HTR-8/SVneo (cell line): ENCODE results near the gene KLF11.

ENCODE experiments used
- DNase-seq: peaks from one replicate; pipeline ENCODE4 v3.0.0; 2011; ENCODE audit warnings: low spot score, mixed read lengths; ENCODE audit not compliant: insufficient read length
- FAIRE-seq: peaks from 2 replicates; lab custom pipeline; 2011; peaks lifted over from hg19 to GRCh38; lab: Jason Lieb, UNC

Gene KLF11

DNA sequence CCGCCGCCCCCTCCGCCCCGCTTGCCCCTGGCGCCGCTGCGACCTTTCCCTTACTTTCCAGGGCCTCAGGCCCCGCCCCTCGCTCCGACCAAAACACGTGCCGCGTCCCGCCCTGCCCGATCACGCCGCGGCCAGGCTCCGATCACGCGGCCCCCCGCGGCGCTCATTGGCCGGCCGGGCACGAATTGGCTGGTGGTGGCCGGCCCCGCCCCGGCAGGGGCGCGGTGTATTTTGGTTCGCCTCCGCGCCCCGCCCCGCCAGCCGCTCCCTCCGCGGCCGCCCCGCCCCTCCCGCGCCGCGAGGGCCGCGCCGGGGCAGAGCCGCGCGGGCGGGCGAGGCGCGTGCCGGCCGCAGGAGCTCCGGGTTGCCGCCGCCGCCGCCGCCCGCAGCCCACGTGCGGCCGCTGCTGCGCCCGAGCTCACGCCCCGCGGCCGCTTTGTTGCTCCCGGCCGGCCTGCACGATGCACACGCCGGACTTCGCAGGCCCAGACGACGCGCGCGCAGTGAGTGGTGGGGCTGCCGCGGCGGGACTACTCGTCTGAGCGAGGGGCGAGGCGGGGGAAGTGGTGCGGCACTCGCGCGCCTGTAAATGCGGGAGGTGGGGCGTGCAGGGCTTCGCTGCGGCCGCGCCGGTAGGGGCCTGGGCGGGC, at the start of gene KLF11:
KLF11 (plus strand) TSS at position 295 of the 650 bp plus-strand sequence; CDS start at position 462, 167 bp downstream.
- DNase-seq (peak; percentile 81), FAIRE-seq (peak; percentile 74)

DNA sequence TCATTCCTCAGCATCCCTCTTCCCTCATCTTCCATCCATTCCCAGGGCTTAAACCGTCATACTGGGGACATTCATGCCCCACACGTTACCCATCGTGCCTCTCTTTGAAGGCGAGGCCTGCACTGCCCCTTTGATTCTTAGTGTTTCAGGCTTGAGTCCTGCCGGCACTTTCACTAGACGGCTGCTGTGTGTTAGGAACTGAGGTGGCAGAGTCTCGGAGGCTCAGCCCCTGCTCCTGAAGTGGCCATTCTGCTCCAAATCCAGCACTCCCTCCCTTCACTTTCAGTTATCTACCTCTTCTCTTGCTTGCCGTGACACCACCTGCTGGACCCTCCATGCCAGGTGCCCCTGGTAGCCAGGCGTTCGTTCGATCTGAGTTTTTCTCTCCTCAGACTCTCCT, 48.9 kb upstream of the KLF11 start:
- DNase-seq (no peak), FAIRE-seq (no peak)

DNA sequence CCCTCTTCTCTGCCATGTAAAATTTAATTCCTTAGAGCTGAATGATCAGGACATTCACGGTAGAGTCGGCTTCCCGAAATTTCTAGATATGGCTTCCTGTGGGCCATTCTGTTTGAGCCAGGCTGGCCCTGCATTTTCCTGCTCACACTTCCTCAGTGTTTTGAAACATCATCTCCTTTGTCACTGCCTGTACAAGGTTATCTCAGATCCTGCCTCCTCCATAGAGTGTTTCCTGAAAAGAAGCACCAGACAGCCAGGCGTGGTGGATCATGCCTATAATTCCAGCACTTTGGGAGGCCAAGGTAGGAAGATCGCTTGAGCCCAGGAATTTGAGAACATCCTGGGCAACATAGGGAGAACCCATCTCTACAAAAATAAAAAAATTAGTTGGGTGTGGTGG, 48.3 kb upstream of the KLF11 start:
- DNase-seq = no peak
- FAIRE-seq = no peak

DNA sequence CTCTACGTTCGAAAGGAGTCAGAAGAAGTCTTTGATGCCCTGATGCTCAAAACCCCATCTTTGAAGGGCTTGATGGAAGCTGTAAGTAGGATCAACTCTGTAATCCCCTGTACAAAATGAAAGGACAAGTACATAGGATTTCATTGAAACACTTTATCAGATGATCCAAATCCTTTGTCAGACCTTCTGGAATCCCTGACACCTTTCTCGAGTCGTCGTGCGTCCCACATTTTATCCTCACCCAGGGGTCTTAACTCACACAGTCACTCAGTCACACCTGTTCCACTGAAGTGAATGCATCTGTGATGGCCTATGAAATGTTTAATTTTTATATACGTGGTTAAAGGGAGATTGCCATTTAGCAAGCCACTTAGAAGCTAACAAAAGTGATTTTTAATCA, 47.0 kb upstream of the KLF11 start:
- DNase-seq (no peak), FAIRE-seq (no peak)

DNA sequence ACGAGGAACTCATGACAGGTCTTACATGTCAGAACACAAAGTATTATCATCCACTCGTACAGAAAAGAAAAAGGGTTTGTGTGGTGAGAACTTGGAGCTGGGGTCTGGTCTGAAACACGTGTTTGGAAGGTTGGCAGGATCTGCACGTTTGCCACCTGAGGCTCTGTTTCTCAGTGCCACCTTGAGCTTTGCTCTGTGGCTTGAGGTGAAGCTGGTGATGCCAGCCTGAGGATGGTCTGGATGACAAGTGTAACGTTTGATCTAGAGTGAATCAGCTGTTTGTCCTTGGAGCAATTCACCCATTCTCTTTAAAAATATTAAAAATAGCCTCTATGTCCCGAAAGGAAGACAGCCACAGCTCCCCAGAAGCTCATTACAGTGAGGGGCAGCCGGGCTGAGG, 45.4 kb upstream of the KLF11 start:
- FAIRE-seq (no peak), DNase-seq (no peak)

DNA sequence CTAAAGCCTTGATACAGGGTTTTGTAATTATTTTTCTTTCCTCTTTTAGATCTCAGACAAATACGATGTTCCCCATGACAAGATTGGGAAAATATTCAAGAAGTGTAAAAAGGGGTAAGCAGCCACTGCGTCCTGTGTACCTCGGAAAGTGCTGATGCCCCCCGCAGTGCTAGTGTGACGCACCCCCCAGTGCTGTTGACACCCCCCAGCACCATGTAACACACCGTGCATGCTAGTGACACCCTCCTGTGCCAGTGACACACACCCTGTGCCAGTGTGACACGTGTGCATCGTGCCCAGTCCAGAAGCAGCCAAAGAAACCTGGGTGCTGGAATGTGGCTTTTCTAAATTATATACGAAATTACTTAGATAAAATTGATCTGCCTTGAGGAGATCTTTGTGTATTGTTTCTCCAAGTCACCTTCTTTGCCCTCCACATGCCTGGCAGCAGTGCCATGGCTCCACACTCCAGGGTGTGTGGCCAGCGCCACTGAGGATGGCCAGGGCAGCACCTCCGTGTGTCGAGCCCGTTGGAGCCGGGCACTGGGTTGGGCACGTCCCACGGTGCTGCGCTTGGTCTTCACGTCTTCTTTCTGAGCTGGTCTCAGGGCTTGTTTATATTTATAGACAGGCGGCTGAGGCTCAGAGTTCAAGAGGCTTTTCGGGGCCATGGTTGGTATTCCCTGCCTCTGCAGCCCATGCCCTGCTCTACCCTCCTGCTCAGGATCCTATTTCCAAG, 44.3 kb upstream of the KLF11 start:
- FAIRE-seq (no peak), DNase-seq (no peak)

DNA sequence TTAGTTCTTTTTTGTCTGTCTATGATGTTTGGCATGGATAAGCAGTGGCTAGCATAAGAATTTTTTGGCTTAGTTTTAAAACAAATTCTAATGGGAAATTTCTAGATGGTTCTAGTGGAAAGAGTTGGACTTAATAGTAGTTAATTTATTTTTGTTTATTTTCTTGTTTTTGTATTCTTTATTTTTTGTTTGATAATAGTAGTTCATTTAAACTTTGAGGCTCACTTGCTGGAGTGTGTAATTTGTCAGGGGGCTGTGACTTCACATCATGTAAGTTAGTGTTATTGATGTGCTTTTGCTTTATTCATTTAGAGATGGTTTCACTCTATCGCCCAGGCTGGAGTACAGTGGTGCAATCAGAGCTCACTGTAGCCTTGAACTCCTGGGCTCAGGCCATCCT, 43.7 kb upstream of the KLF11 start:
- DNase-seq = no peak
- no peak for FAIRE-seq

DNA sequence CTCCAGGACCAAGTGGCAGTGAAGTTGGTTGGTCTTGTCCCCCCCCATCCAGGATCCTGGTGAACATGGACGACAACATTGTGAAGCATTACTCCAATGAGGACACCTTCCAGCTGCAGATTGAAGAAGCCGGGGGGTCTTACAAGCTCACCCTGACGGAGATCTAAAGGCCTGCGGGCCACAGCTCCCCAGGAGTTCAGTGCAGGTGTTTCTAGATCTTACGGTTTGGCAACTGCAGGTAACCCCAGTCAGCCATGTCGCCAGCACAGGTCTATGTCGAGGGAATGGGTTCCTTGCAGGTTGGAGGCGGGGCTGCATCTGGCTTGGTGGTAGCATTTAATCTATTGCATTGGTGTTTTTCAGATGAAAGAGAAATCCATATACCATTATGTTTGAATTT, 42.8 kb upstream of the KLF11 start:
- DNase-seq = no peak
- FAIRE-seq = no peak

DNA sequence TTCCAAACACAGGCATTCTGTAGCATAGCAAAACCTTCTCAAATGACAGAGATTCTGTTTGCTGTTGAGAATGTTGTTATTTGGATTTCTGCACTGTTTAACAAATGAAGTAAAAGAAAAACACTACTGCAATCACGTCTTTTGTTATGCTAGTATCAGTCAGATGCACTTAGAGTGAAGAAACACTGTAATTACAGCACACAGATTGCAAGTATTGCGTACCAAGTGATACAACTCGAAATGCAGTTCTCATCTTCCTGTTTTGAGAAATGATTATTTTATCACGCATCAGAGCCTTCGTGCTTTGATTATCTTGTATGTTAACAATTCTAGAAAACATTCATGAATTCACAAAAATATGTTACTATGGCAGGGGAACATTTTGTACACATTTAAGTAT, 41.8 kb upstream of the KLF11 start:
- DNase-seq (no peak), FAIRE-seq (no peak)

DNA sequence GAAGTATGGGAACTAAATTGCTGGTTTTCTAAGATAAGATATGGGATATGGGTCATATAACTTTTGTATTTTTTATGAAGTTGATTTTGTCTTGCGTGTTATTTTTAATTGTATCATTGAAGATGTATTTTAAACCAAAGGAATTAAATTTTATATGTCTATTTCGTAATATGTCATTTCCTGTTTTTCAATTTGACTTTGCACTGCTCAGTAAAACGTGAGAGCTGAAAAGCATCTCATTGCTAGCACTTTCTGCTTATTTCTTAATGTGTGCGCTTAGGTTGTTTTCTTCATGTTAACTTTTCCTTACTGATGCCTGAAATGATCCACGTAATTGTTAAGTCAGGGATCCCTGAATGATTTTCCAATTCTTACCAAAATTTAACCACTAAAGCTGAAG, 41.2 kb upstream of the KLF11 start:
- DNase-seq = no peak
- no peak for FAIRE-seq

DNA sequence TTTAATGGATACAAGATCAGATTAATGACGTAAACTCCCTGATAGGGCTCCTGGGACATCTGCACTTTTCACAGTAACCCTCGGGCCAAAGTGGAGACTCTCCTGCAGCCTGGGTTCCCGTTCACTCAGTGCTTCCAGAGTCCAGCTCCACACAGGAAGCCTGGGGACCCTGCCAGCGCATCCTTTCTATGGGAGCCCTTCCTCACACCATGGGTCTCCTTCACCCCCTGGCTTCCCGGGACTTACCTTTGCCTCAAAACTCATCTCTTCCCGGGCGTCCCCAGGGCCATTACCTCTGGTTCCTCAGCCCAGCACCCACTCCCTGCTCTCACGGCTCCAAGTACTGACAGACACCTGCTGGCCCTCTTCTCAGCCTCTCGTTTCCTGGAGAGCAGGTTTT, 40.7 kb upstream of the KLF11 start:
- DNase-seq = no peak
- FAIRE-seq = no peak

DNA sequence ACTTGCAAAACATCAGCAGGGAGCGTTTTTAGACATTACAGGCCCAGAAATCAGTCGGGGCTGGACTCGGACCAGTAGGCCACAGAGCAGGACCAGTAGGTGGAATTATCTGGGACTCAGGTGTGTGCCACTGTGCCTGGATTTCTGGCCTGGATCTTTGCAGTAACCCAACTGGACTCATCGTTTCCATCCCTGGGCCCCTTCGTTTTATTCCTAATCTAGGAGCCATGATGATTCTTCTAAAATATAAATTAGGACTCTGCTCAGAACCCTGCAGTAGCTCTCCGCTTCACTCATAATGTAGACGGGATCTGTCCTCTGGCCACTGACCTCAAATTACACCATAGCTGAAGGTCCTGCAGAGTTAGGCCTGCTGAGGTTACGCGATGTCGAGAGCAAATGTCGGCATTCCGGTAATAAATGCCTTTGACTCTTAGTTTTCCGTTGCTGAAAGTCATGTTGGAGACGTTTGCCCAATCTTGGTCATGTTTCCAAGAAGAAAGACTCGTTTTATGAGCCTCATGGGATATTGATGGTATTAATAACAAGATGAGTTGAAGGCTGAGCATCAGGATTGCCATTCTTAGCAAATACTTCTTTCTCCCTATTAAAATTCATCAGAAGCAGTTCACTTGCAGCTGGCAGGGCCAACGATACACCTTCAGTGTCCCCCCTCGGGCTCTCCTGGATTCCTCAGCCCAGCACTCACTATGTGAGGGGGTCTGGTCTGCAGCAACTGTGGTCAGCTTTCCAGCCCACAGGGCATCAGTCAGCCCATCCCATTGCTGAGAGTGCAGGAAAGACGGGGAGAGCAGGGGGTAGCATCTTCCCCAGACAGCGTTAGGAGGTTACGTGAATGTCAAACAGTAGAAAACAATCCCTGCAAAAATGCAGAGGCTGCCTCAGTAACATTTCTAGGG, 39.9 kb upstream of the KLF11 start:
- no peak for DNase-seq
- FAIRE-seq = no peak

DNA sequence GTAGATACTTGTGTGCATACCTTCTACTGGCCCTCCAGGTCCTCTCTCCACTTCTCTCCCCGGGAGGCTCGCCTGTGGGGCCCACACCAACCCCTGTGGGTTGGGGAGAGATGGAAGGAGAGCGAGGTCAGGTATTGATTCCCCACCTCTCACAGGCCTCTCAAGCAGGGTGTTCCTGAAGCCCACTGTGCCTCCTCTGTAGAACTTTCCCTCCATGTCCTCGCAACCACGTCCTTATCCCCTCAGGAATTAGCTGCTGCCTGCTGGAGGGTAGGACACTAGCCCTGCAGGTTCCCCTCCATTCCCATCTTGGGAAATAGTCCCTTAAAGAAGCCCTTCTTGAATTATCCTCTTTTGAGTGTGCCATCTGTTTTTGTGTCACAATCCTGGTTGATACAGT, 38.9 kb upstream of the KLF11 start:
- FAIRE-seq (no peak), DNase-seq (no peak)

DNA sequence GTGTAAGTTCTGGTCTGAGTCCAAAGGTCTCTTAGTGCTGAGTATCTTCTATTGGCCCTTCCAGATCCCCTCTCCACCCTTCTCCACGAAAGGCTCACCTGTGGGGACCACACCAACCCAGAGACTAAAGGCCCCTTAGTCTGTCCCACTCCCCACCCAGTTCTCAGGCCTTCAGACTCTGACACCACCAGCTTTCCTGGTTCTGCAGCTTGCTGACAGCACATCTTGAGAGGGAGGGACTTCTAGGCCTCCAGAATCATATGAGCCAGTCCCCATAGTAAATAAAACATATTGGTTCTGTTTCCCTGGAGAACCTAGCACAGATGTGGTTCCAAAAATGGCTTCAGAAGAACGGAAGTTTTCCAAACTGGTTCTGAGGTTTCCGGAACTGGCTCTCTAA, 38.5 kb upstream of the KLF11 start:
- DNase-seq (no peak), FAIRE-seq (no peak)

DNA sequence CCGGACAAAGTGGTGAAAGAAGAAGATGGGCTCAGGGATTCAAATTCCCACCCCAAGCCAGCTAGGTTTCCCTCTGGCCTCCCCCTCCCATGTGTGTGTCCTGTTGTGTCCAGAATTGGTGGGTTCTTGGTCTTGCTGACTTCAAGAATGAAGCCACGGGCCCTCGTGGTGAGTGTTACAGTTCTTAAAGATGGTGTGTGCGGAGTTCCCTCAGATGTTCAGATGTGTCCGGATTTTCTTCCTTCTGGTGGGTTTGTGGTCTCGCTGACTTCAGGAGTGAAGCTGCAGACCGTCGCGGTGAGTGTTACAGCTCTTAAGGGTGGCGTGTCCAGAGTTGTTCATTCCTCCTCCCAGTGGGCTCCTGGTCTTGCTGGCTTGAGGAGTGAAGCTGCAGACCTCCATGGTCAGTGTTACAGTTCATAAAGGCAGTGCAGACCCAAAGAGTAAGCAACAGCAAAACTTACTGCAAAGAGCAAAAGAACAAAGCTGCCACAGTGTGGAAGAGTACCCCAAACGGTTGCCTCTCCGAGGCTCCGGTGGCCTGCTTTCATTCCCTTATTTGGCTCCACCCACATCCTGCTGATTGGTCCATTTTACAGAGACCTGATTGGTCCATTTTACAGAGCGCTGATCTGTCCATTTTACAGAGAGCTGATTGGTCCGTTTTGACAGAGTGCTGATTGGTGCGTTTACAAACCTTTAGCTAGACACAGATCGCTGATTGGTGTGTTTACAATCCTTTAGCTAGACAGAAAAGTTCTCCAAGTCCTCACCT, 37.7 kb upstream of the KLF11 start:
- FAIRE-seq = no peak
- no peak for DNase-seq

DNA sequence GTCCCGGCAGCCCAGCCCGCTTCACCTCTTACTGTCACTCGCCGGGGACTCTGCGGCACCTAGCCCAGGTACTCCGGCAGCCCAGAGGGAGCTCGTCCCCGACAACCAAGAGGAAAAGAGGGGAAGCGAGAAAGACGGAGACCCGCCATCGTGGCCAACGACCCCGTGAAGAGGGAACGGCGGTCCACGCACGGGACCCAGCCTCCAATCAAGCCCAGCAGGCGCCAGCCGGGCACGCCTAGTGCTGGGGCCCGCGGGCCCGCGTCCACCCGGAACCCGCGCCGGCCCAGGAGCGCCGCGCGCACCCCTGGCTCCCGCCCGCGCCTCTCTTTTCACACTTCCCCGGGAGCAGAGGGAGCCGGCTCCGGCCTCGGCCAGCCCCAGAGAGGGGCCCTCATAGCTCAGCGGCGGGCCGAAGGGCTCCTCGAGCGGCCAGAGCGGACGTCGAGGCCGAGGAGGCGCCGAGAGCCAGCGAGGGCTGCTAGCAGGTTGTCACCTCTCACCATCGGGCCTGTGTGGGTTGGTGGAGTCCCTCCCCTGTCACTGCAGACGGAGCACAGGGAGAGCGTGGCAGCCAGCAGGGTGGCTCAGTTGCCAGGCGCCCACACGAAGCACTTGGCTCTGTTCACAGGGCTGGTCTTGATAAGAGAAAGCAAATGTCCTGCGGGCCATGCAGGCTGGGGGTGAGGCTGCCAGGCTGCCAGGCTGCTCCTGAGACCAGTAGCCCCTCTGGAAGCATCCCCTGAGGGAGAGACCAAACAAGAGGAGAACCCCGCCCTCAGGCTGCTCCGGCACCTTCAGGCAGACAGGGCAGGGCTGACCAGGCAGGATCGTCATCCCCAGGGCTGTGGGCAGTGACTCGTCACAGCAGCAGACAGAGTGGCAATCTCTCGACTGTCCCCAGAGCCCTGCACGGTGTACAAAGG, 36.9 kb upstream of the KLF11 start:
- no peak for DNase-seq
- FAIRE-seq = no peak

DNA sequence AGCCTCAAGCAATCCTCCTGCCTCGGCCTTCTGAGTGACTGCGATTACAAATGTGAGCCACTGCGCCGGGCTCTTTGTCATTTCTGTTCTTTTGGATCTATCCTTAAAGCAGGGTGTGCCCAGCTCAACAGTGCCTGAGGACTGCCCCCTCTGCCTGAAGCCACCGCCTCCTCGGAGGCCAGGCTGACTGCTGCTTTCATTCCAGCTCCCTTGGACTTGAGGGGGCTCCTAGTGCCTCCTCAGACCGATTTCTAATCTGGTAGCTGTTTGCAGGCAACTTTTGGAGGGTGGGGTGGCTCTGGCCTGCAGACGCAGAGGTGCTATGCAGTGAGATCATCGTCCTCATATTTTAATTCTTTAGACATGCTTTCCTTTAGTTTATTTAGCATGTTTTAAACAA, 35.9 kb upstream of the KLF11 start:
- DNase-seq = no peak
- no peak for FAIRE-seq

DNA sequence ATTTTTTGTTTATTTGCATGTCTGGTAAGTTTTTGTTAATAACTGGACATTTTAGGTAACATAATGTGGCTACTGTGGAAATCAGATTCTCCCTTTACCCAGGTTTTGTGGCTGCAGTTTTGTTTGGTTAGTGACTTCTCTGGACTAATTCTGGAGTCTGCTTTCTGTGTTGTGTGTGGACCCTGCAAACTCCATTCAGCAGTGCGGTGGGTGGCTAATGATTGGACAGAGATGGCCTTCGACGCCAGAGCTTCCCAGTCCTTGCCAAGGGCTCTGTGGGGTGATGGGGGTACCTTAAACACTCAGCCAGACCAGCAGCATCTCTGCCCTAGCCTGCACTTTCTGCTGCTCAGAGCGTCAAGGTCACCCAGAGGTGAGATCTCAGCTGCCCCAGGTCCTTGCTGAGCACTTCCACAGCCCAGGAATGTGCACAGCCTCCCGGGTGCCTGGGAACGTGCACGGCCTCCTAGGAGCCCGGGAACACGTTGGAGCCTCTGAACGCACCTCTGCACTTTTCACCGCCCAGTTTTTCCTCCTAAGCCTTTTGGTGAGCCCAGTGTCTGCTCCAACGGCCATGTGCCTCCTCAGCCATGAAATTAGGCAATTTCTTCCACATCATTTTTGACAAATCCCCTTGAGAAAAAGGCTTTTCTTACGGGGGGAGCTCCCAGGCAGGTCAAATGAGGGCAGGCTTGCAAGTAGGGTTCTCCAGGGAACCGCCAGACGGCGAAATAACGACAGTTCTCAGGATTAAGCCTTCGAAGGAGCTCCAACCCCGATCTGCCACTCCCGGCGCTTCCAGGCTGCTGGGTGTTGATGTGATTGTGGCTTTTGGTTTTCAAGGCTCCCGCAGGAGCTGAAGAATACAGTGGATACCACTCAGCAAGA, 35.2 kb upstream of the KLF11 start:
- FAIRE-seq (no peak), DNase-seq (no peak)
